GM12875 (cell line): Measurements from ENCODE around the gene GON4L.
A peak's percentile ranks its signal among the peaks of the same experiment; 100 is the strongest.

Experiments
- H3K4me3 ChIP-seq: one replicate; pipeline ENCODE4 v1.5.1; 2011; ENCODE audit warnings: low read depth, low read length, control low read depth
- CTCF ChIP-seq: IDR thresholded peaks from 2 replicates; pipeline ENCODE4 v1.5.1; 2011; ENCODE audit warnings: low read depth, mild to moderate bottlenecking, control low read depth, inconsistent platforms, low read length, moderate library complexity, borderline replicate concordance; ENCODE audit not compliant: insufficient read depth

Gene GON4L

GRCh38 chr1:155859234-155859829, 2.3 kb upstream of the GON4L start, which contains the start of gene SYT11:
Gene SYT11 (plus strand): TSS chr1:155859567. CDS start chr1:155859762, 195 bp downstream.
- no peak for TF ChIP-seq CTCF
- peak within 1 kb of the TSS; percentile 72 for H3K4me3 ChIP-seq

- H3K4me3 ChIP-seq, result peak overlapping the region; percentile 53
- no peak for TF ChIP-seq CTCF
Observed at GRCh38 chr1:155858800-155859233, 1.8 kb upstream of the GON4L start.

GRCh38 chr1:155856257-155856974, 598 bp downstream of the GON4L start:
- no peak for TF ChIP-seq CTCF
- H3K4me3 ChIP-seq, result peak overlapping the region; percentile 97

GRCh38 chr1:155850345-155850744, 6.7 kb downstream of the GON4L start:
- no peak for TF ChIP-seq CTCF
- no peak overlapping the region for H3K4me3 ChIP-seq

GRCh38 chr1:155847823-155848529, 9.0 kb downstream of the GON4L start:
- H3K4me3 ChIP-seq, result no peak overlapping the region
- TF ChIP-seq CTCF, result no peak

GRCh38 chr1:155844860-155845421, 12.1 kb downstream of the GON4L start:
- no peak for TF ChIP-seq CTCF
- H3K4me3 ChIP-seq, result no peak overlapping the region

- no peak overlapping the region for H3K4me3 ChIP-seq
- TF ChIP-seq CTCF, result no peak
Observed at GRCh38 chr1:155840386-155840785, 16.6 kb downstream of the GON4L start.
